Liver (tissue), 3 donors: ENCODE measurements around the gene AHSG.

Experiments used
- EGR1 ChIP-seq, 2 donors: IDR thresholded peaks; 2 replicates each; pipeline ENCODE4 v1.6.1; 2016 to 2018; ENCODE audit warnings: antibody characterized with exemption in 2 of 2, low read depth in 2 of 2
- GABPA ChIP-seq, 2 donors: IDR thresholded peaks in 1 of 2; conservative IDR thresholded peaks in 1 of 2; 2 replicates each; pipeline ENCODE4 v1.6.1; 2016; ENCODE audit warnings: antibody characterized with exemption in 2 of 2, mild to moderate bottlenecking in 1 of 2, moderate library complexity in 1 of 2
- HNF4A ChIP-seq, 2 donors: conservative IDR thresholded peaks; 2 replicates each; pipeline ENCODE4 v1.6.1; 2016; ENCODE audit warnings: antibody characterized with exemption in 2 of 2, mild to moderate bottlenecking in 2 of 2
- RAD21 ChIP-seq, 2 donors: IDR thresholded peaks; 2 replicates each; pipeline ENCODE4 v1.6.1; 2016; ENCODE audit warnings: antibody characterized with exemption in 2 of 2, mild to moderate bottlenecking in 2 of 2
- RXRA ChIP-seq, 2 donors: IDR thresholded peaks; 2 replicates each; pipeline ENCODE4 v1.6.1; 2017 to 2018; ENCODE audit warnings: antibody characterized with exemption in 2 of 2, mild to moderate bottlenecking in 1 of 2
- SP1 ChIP-seq: IDR thresholded peaks from 2 replicates; pipeline ENCODE4 v1.6.1; 2018; ENCODE audit warnings: antibody characterized with exemption, mild to moderate bottlenecking
- TAF1 ChIP-seq: conservative IDR thresholded peaks from 2 replicates; pipeline ENCODE4 v1.6.1; 2016; ENCODE audit warnings: antibody characterized with exemption, mild to moderate bottlenecking
- YY1 ChIP-seq: IDR thresholded peaks from 2 replicates; pipeline ENCODE4 v1.6.1; 2016; ENCODE audit warnings: antibody characterized with exemption, mild to moderate bottlenecking
- TF ChIP-seq, protein P1 (sequence below): fragments of 150-350 bp; IDR thresholded peaks from 2 replicates; pipeline ENCODE4 v1.5.1; 2017; ENCODE audit warnings: improper control_type of control experiment, low read depth, low read length; ENCODE audit not compliant: missing input control
- TF ChIP-seq, protein P2 (sequence below): IDR thresholded peaks from 2 replicates; pipeline ENCODE4 v1.6.1; 2016; ENCODE audit warnings: antibody characterized with exemption, mild to moderate bottlenecking
- TF ChIP-seq, protein P3 (sequence below): IDR thresholded peaks from 2 replicates; pipeline ENCODE4 v1.6.1; 2016; ENCODE audit warnings: antibody characterized with exemption
- TF ChIP-seq, protein P4 (sequence below): IDR thresholded peaks from 2 replicates; pipeline ENCODE4 v1.6.1; 2016; ENCODE audit warnings: antibody characterized with exemption
- donor health status: healthy.
- donor health status: healthy.

DNA sequence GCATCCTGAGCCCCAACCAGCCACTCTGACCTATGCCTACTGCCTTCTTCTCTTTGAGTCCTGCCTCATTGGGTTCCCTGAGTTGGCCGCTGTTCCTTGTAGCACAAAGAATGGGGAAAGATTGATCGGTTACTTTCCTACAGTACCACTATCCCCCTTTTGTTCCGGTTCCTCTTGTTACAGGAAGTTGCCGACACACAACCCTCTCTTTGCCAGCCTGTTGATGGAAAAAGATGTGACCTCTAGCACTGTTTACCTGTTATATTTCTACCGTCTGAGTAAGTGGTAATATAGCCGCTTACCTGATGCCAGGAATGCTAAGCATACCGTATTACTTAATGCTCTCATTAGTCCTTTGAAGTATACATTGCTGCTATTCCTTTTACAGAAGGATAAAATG is 9.7 kb upstream of the AHSG start:
- TF ChIP-seq, protein P1, sequence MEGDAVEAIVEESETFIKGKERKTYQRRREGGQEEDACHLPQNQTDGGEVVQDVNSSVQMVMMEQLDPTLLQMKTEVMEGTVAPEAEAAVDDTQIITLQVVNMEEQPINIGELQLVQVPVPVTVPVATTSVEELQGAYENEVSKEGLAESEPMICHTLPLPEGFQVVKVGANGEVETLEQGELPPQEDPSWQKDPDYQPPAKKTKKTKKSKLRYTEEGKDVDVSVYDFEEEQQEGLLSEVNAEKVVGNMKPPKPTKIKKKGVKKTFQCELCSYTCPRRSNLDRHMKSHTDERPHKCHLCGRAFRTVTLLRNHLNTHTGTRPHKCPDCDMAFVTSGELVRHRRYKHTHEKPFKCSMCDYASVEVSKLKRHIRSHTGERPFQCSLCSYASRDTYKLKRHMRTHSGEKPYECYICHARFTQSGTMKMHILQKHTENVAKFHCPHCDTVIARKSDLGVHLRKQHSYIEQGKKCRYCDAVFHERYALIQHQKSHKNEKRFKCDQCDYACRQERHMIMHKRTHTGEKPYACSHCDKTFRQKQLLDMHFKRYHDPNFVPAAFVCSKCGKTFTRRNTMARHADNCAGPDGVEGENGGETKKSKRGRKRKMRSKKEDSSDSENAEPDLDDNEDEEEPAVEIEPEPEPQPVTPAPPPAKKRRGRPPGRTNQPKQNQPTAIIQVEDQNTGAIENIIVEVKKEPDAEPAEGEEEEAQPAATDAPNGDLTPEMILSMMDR = no peak
- TF ChIP-seq, protein P2, sequence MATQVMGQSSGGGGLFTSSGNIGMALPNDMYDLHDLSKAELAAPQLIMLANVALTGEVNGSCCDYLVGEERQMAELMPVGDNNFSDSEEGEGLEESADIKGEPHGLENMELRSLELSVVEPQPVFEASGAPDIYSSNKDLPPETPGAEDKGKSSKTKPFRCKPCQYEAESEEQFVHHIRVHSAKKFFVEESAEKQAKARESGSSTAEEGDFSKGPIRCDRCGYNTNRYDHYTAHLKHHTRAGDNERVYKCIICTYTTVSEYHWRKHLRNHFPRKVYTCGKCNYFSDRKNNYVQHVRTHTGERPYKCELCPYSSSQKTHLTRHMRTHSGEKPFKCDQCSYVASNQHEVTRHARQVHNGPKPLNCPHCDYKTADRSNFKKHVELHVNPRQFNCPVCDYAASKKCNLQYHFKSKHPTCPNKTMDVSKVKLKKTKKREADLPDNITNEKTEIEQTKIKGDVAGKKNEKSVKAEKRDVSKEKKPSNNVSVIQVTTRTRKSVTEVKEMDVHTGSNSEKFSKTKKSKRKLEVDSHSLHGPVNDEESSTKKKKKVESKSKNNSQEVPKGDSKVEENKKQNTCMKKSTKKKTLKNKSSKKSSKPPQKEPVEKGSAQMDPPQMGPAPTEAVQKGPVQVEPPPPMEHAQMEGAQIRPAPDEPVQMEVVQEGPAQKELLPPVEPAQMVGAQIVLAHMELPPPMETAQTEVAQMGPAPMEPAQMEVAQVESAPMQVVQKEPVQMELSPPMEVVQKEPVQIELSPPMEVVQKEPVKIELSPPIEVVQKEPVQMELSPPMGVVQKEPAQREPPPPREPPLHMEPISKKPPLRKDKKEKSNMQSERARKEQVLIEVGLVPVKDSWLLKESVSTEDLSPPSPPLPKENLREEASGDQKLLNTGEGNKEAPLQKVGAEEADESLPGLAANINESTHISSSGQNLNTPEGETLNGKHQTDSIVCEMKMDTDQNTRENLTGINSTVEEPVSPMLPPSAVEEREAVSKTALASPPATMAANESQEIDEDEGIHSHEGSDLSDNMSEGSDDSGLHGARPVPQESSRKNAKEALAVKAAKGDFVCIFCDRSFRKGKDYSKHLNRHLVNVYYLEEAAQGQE = no peak
- TF ChIP-seq, protein P3, sequence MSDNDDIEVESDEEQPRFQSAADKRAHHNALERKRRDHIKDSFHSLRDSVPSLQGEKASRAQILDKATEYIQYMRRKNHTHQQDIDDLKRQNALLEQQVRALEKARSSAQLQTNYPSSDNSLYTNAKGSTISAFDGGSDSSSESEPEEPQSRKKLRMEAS = no peak
- TF ChIP-seq SP1 (peak; percentile 69), TAF1 (no peak), RAD21 (IDR thresholded peaks at IDR 0.05) (no peak), YY1 (no peak), GABPA (IDR thresholded peaks at IDR 0.05 in 1 of 2, conservative IDR thresholded peaks at IDR 0.05 in 1 of 2) (peak; percentile 34 to 42), RXRA (IDR thresholded peaks at IDR 0.05) (peak; percentile 35 to 51), HNF4A (conservative IDR thresholded peaks at IDR 0.05) (peak; percentile 8 to 41), EGR1 (IDR thresholded peaks at IDR 0.05; ENCODE audit: low read depth in 2 of 2) (no peak)
- TF ChIP-seq, protein P4, sequence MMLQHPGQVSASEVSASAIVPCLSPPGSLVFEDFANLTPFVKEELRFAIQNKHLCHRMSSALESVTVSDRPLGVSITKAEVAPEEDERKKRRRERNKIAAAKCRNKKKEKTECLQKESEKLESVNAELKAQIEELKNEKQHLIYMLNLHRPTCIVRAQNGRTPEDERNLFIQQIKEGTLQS = no peak
